HEK293 (cell line): ENCODE results near the gene PIK3C2G.

Source experiments
- CTCF ChIA-PET: fragments of 350-600 bp; formaldehyde crosslinking; extraction: SDS; loops from one replicate; lab custom pipeline; 2021; ENCODE audit warnings: antibody characterized with exemption; lab: Yijun Ruan, JAX
- POLR2A ChIA-PET: fragments of 300-600 bp; formaldehyde crosslinking; extraction: SDS; loops from one replicate; lab custom pipeline; 2020; ENCODE audit warnings: antibody characterized with exemption, inconsistent platforms; lab: Yijun Ruan, JAX
- H3K27ac ChIP-seq: fragments of 200-500 bp; sonication (Bioruptor generic); 2 replicates; pipeline ENCODE4 v1.5.1; 2014; ENCODE audit warnings: low read depth, low read length, control low read depth, inconsistent platforms; ENCODE audit errors: extremely low read depth
- H3K36me3 ChIP-seq, 2 experiments: fragments of 200-500 bp in 1 of 2; sonication (Bioruptor generic) in 1 of 2; 1 replicate in 1 of 2; 2 replicates in 1 of 2; pipeline ENCODE4 v1.5.1; 2014 to 2017; ENCODE audit warnings: inconsistent platforms in 2 of 2, low read length in 2 of 2; ENCODE audit not compliant: control insufficient read depth in 2 of 2, insufficient read depth in 1 of 2
- H3K4me1 ChIP-seq: fragments of 200-500 bp; sonication (Bioruptor generic); 2 replicates; pipeline ENCODE4 v1.5.1; 2014; ENCODE audit warnings: mild to moderate bottlenecking, low read length, inconsistent platforms; ENCODE audit not compliant: control insufficient read depth, insufficient read depth
- H3K4me3 ChIP-seq: 2 replicates; pipeline ENCODE4 v1.5.1; 2011; ENCODE audit warnings: low read depth, mild to moderate bottlenecking, control low read depth, low read length, moderate library complexity
- H3K9me3 ChIP-seq: fragments of 200-500 bp; sonication (Bioruptor generic); 2 replicates; pipeline ENCODE4 v1.5.1; 2014; ENCODE audit warnings: low read depth, low read length, inconsistent platforms; ENCODE audit not compliant: control insufficient read depth, insufficient read depth
- FEZF1 ChIP-seq: fragments of 450-650 bp; formaldehyde crosslinking; IDR thresholded peaks from 2 replicates; pipeline ENCODE4 v1.5.1; 2016; ENCODE audit warnings: missing biosample characterization, missing genetic modification characterization
- KLF9 ChIP-seq: fragments of 450-650 bp; formaldehyde crosslinking; IDR thresholded peaks from 2 replicates; pipeline ENCODE4 v1.5.1; 2016; ENCODE audit warnings: missing biosample characterization, missing genetic modification characterization, low read depth
- SCRT2 ChIP-seq: fragments of 450-650 bp; formaldehyde crosslinking; IDR thresholded peaks from 2 replicates; pipeline ENCODE4 v1.5.1; 2016; ENCODE audit warnings: missing biosample characterization, missing genetic modification characterization
- ZNF114 ChIP-seq: fragments of 450-650 bp; formaldehyde crosslinking; IDR thresholded peaks from 2 replicates; pipeline ENCODE4 v1.5.0; 2017; ENCODE audit warnings: missing biosample characterization, missing genetic modification characterization
- ZNF146 ChIP-seq: fragments of 450-650 bp; formaldehyde crosslinking; IDR thresholded peaks from 2 replicates; pipeline ENCODE4 v1.5.1; 2016; ENCODE audit warnings: missing biosample characterization, missing genetic modification characterization
- ZNF19 ChIP-seq: fragments of 450-650 bp; formaldehyde crosslinking; IDR thresholded peaks from 2 replicates; pipeline ENCODE4; 2016; ENCODE audit warnings: missing biosample characterization, missing genetic modification characterization, low read depth
- ZNF274 ChIP-seq, 2 experiments: fragments of 200-500 bp in 1 of 2; fragments of 450-650 bp in 1 of 2; sonication (Bioruptor generic) in 1 of 2; formaldehyde crosslinking in 1 of 2; IDR thresholded peaks; 2 replicates each; pipeline versions ENCODE4 v1.5.1 to v1.6.1; 2014 to 2016; ENCODE audit warnings: borderline replicate concordance in 1 of 2, inconsistent platforms in 1 of 2, low read length in 1 of 2, missing biosample characterization in 1 of 2, missing genetic modification characterization in 1 of 2
- ZNF311 ChIP-seq: fragments of 450-650 bp; formaldehyde crosslinking; IDR thresholded peaks from 2 replicates; pipeline ENCODE4 v1.5.1; 2017; ENCODE audit warnings: missing biosample characterization, missing genetic modification characterization, borderline replicate concordance
- ZNF548 ChIP-seq: fragments of 450-650 bp; formaldehyde crosslinking; IDR thresholded peaks from 2 replicates; pipeline ENCODE4 v1.5.1; 2016; ENCODE audit warnings: missing biosample characterization, missing genetic modification characterization
- ZNF558 ChIP-seq: fragments of 450-650 bp; formaldehyde crosslinking; IDR thresholded peaks from 2 replicates; pipeline ENCODE4 v1.5.1; 2016; ENCODE audit warnings: missing biosample characterization, missing genetic modification characterization
- ZNF596 ChIP-seq: fragments of 450-650 bp; IDR thresholded peaks from 2 replicates; pipeline ENCODE4 v1.5.0; 2018; ENCODE audit warnings: missing biosample characterization, mild to moderate bottlenecking, missing genetic modification characterization, moderate library complexity
- ZNF660 ChIP-seq: fragments of 450-650 bp; IDR thresholded peaks from 2 replicates; pipeline ENCODE4 v1.5.1; 2018; ENCODE audit warnings: missing biosample characterization, mild to moderate bottlenecking, missing genetic modification characterization
- TF ChIP-seq, protein P1 (sequence below): fragments of 450-650 bp; formaldehyde crosslinking; IDR thresholded peaks from 2 replicates; pipeline ENCODE4 v1.5.1; 2016; ENCODE audit warnings: missing biosample characterization, missing genetic modification characterization
- TF ChIP-seq, protein P2 (sequence below): fragments of 450-650 bp; formaldehyde crosslinking; IDR thresholded peaks from 2 replicates; pipeline ENCODE4 v1.5.1; 2016; ENCODE audit warnings: missing biosample characterization, missing genetic modification characterization
- TF ChIP-seq, protein P3 (sequence below): fragments of 450-650 bp; formaldehyde crosslinking; IDR thresholded peaks from 2 replicates; pipeline ENCODE4 v1.5.1; 2017; ENCODE audit warnings: missing biosample characterization, missing genetic modification characterization
- TF ChIP-seq, protein P4 (sequence below): fragments of 450-650 bp; formaldehyde crosslinking; IDR thresholded peaks from 2 replicates; pipeline ENCODE4 v1.5.1; 2017; ENCODE audit warnings: missing biosample characterization, missing genetic modification characterization

The PIK3C2G gene

DNA sequence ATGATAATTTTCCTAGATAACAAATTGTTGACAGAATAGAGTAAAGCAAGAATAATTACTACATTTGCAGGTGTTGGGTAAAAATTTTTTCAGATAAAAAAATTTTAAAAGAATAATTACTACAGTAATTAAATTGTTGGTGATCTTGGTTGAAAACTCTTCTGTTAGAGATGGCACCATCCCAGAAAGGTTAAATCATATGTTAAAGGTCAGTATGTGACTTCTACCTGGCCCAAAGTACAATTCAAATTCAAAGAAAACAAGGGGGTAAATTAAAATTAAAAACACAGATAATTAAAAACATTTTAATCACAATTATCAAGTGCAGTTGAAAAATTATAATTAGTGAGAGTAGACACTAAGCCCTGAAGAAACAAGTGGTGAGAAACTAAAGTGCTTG, 18.1 kb upstream of the PIK3C2G start:
- POLR2A ChIA-PET, result no interaction called here
- CTCF ChIA-PET, result interaction anchor here (1.0 kb wide), 1 partner anchor 78 kb away, joined by 3 read pairs; no protein-coding TSS in a partner anchor
- Histone ChIP-seq H3K27ac (no peak overlapping the region), H3K36me3 (no peaks in the 10 kb centered on the region), H3K4me1 (no peaks in the 10 kb centered on the region), H3K4me3 (no peak overlapping the region), H3K9me3 (no peaks in the 10 kb centered on the region)
- TF ChIP-seq ZNF114, result no peak
- TF ChIP-seq ZNF19 (tag by site-specific recombination), result no peak
- TF ChIP-seq, protein P1, sequence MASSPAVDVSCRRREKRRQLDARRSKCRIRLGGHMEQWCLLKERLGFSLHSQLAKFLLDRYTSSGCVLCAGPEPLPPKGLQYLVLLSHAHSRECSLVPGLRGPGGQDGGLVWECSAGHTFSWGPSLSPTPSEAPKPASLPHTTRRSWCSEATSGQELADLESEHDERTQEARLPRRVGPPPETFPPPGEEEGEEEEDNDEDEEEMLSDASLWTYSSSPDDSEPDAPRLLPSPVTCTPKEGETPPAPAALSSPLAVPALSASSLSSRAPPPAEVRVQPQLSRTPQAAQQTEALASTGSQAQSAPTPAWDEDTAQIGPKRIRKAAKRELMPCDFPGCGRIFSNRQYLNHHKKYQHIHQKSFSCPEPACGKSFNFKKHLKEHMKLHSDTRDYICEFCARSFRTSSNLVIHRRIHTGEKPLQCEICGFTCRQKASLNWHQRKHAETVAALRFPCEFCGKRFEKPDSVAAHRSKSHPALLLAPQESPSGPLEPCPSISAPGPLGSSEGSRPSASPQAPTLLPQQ, result no peak

DNA sequence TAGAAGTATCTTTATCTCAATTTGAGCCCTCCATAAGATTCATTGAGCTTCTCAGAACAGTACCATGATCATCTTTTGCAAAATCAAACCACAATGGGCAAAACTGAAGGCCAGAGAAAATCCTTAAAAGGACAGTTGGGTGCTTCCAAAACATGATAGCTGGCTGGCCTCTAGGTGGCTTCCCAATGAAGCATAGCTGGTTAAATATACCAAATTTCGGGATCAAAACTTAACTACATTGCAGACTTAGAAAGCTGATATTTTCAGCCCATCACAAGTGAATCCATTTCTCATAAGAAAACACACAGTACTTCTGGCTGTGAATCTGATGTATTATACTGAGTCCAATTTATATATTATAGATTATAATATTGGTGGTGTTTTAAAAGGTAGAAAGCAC, 15.3 kb upstream of the PIK3C2G start:
- no peak for TF ChIP-seq KLF9 (tag by site-specific recombination)
- no peak for TF ChIP-seq ZNF660 (tag by site-specific recombination)
- TF ChIP-seq ZNF596 (tag by site-specific recombination), result no peak
- no peak for TF ChIP-seq SCRT2
- no peak for TF ChIP-seq ZNF311
- no peak for TF ChIP-seq ZNF146 (tag by site-specific recombination)
- no peak for TF ChIP-seq ZNF558 (tag by site-specific recombination)
- TF ChIP-seq, protein P2, sequence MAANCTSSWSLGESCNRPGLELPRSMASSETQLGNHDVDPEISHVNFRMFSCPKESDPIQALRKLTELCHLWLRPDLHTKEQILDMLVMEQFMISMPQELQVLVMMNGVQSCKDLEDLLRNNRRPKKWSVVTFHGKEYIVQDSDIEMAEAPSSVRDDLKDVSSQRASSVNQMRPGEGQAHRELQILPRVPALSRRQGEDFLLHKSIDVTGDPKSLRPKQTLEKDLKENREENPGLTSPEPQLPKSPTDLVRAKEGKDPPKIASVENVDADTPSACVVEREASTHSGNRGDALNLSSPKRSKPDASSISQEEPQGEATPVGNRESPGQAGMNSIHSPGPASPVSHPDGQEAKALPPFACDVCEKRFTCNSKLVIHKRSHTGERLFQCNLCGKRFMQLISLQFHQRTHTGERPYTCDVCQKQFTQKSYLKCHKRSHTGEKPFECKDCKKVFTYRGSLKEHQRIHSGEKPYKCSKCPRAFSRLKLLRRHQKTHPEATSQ (tag by site-specific recombination), result no peak
- TF ChIP-seq, protein P3, sequence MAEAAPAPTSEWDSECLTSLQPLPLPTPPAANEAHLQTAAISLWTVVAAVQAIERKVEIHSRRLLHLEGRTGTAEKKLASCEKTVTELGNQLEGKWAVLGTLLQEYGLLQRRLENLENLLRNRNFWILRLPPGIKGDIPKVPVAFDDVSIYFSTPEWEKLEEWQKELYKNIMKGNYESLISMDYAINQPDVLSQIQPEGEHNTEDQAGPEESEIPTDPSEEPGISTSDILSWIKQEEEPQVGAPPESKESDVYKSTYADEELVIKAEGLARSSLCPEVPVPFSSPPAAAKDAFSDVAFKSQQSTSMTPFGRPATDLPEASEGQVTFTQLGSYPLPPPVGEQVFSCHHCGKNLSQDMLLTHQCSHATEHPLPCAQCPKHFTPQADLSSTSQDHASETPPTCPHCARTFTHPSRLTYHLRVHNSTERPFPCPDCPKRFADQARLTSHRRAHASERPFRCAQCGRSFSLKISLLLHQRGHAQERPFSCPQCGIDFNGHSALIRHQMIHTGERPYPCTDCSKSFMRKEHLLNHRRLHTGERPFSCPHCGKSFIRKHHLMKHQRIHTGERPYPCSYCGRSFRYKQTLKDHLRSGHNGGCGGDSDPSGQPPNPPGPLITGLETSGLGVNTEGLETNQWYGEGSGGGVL, result no peak
- TF ChIP-seq FEZF1, result no peak
- TF ChIP-seq, protein P4, sequence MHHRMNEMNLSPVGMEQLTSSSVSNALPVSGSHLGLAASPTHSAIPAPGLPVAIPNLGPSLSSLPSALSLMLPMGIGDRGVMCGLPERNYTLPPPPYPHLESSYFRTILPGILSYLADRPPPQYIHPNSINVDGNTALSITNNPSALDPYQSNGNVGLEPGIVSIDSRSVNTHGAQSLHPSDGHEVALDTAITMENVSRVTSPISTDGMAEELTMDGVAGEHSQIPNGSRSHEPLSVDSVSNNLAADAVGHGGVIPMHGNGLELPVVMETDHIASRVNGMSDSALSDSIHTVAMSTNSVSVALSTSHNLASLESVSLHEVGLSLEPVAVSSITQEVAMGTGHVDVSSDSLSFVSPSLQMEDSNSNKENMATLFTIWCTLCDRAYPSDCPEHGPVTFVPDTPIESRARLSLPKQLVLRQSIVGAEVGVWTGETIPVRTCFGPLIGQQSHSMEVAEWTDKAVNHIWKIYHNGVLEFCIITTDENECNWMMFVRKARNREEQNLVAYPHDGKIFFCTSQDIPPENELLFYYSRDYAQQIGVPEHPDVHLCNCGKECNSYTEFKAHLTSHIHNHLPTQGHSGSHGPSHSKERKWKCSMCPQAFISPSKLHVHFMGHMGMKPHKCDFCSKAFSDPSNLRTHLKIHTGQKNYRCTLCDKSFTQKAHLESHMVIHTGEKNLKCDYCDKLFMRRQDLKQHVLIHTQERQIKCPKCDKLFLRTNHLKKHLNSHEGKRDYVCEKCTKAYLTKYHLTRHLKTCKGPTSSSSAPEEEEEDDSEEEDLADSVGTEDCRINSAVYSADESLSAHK, result no peak
- no peak for TF ChIP-seq ZNF548 (tag by site-specific recombination)
- TF ChIP-seq ZNF274 (IDR thresholded peaks at IDR 0.05; ENCODE audit: low read length), result no peak
- TF ChIP-seq ZNF274 (tag by site-specific recombination; IDR thresholded peaks at IDR 0.05; ENCODE audit: borderline replicate concordance), result no peak
- Histone ChIP-seq H3K4me1 (no peaks in the 10 kb centered on the region), H3K9me3 (no peaks in the 10 kb centered on the region), H3K36me3 (no peaks in the 10 kb centered on the region), H3K27ac (no peak overlapping the region), H3K4me3 (no peak overlapping the region)
- POLR2A ChIA-PET, result no interaction called here
- CTCF ChIA-PET, result interaction anchor here (1.2 to 1.7 kb wide), 2 partner anchors 74 to 162 kb away, joined by 4 to 8 read pairs; no protein-coding TSS in a partner anchor
